ENCODE measurements around the gene PRR23E.

GRCh38 chr3:127217596-127218453 is 24.9 kb downstream of the PRR23E start:
- TF ChIP-seq GATA3 (IDR thresholded peaks at IDR 0.05; ENCODE audit: low read depth, low read length) (no peak), GATA2 (IDR thresholded peaks at IDR 0.05; ENCODE audit: low read depth, low read length) (no peak)

All from SH-SY5Y (cell line).